GM18858 (cell line): ENCODE measurements around the gene TEPSIN.
"Not testable (repeated sequence)": the region's sequence is repeated elsewhere in the genome, so short reads cannot be mapped to it uniquely, and the experiment has no call there.

Experiments used
- ATAC-seq: cut with Tn5 transposase; IDR thresholded peaks from one replicate; pipeline ENCODE4 v1.9.1; 2021; ENCODE audit not compliant: unreplicated experiment

The TEPSIN gene

GRCh38 chr17:81237591-81238489 lies 1.0 kb downstream of the TEPSIN start:
- ATAC-seq = no peak

- ATAC-seq = no peak
Observed at GRCh38 chr17:81236784-81237183, 2.1 kb downstream of the TEPSIN start.

- no peak for ATAC-seq
Observed at GRCh38 chr17:81235822-81236740, 2.8 kb downstream of the TEPSIN start.

- ATAC-seq = no peak
Observed at GRCh38 chr17:81234940-81235821, 3.7 kb downstream of the TEPSIN start.

- ATAC-seq = no peak
Observed at GRCh38 chr17:81234506-81234855, 4.4 kb downstream of the TEPSIN start.

GRCh38 chr17:81233811-81234505 lies 4.9 kb downstream of the TEPSIN start:
- no peak for ATAC-seq

GRCh38 chr17:81233316-81233715 lies 5.5 kb downstream of the TEPSIN start:
- no peak for ATAC-seq

- no peak for ATAC-seq
Observed at GRCh38 chr17:81232616-81233241, 6.1 kb downstream of the TEPSIN start.

GRCh38 chr17:81231766-81232581 lies 6.9 kb downstream of the TEPSIN start:
- no peak for ATAC-seq

- ATAC-seq = no peak
Observed at GRCh38 chr17:81231121-81231645, 7.7 kb downstream of the TEPSIN start.

GRCh38 chr17:81230043-81230820 lies 8.6 kb downstream of the TEPSIN start:
- ATAC-seq = no peak

GRCh38 chr17:81229666-81229920 lies 9.3 kb downstream of the TEPSIN start:
- no peak for ATAC-seq

GRCh38 chr17:81228834-81229665 lies 9.8 kb downstream of the TEPSIN start:
- no peak for ATAC-seq

- no peak for ATAC-seq
Observed at GRCh38 chr17:81228420-81228819, 10.4 kb downstream of the TEPSIN start.

GRCh38 chr17:81227630-81228029 lies 11.2 kb downstream of the TEPSIN start:
- ATAC-seq = not testable (repeated sequence)

GRCh38 chr17:81223762-81224130 lies 15.1 kb downstream of the TEPSIN start:
- no peak for ATAC-seq
